Measurements from ENCODE around the gene PKD1L1. TPM values are rescaled to one million over a fixed set of nuclear protein-coding genes. Genes with fewer than 3 reads are reported as not detected.

PKD1L1 gene
- total RNA-seq, 6 experiments from 2014 or later: 0.13 to 1.4 (median 0.51) TPM; not detected in 1

- 47% methylated on average over 3 of the region's 3 CpGs for WGBS (ENCODE audit: insufficient coverage, low coverage, low lambda C conversion rate, missing lambda C conversion rate)
- H3K4me1 ChIP-seq: no peaks in the 10 kb centered on the region
- intact Hi-C loops (cut with DNase I): no loop called here
These were observed 82.1 kb downstream of the PKD1L1 start for GRCh38 chr7:47866120-47866519.

DNA sequence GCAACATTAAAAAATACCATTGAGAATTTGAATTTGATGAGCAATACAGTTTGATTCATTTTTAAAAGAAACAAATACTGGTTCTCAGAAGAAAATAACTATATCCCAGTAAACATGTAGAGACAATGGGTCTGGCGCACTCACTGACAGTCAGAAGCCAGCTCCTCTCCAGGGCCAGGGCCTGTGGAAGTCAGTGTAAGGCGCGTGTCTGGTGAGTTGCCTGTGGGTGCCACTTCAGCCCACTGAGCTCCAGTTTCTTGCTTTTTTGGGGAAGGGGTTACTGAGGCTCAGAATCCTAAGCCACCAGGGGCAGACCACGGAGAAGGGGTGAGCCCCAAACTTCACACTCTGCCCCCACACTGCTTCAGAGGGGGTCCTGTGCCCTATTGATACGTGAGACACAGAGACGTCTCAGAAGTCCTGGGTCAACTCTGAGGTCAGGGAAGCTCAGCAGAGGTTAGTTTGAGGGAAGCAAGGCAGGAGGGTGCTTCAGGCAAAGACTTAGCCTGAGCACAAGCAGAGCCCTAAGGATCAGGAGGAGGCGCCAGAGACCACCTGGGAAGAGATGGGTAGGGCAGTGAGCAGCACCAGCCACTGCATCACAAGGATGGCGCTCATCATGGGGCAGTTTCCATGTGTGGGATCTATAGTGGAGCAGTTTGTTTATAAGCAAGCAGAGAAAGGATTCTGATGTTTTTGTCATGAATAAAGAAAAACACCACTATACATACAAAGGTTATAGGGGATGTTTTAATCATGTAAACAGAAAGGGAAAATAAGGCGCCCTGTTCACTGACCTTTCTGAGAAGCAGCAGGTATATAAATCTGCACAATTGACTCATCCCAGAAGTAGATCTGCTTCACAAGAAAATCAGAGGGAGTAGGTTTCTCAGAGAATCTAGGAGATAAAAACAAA lies 95.7 kb downstream of the PKD1L1 start:
- H3K27me3 ChIP-seq: no peaks in the 10 kb centered on the region
- no peaks in the 10 kb centered on the region for H3K36me3 ChIP-seq
- intact Hi-C loops (cut with DNase I): no loop called here
- TF ChIP-seq POLR2A (IDR thresholded peaks at IDR 0.05): no peak
- TF ChIP-seq, protein P1, sequence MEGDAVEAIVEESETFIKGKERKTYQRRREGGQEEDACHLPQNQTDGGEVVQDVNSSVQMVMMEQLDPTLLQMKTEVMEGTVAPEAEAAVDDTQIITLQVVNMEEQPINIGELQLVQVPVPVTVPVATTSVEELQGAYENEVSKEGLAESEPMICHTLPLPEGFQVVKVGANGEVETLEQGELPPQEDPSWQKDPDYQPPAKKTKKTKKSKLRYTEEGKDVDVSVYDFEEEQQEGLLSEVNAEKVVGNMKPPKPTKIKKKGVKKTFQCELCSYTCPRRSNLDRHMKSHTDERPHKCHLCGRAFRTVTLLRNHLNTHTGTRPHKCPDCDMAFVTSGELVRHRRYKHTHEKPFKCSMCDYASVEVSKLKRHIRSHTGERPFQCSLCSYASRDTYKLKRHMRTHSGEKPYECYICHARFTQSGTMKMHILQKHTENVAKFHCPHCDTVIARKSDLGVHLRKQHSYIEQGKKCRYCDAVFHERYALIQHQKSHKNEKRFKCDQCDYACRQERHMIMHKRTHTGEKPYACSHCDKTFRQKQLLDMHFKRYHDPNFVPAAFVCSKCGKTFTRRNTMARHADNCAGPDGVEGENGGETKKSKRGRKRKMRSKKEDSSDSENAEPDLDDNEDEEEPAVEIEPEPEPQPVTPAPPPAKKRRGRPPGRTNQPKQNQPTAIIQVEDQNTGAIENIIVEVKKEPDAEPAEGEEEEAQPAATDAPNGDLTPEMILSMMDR (IDR thresholded peaks at IDR 0.05): no peak
- H3K4me3 ChIP-seq: no peak overlapping the region
- no peak for ATAC-seq
- H3K9me3 ChIP-seq: no peaks in the 10 kb centered on the region
- H3K4me1 ChIP-seq: no peaks in the 10 kb centered on the region
- DNase-seq: no peak
- WGBS (ENCODE audit: insufficient coverage, low coverage, low lambda C conversion rate, missing lambda C conversion rate): 96% methylated on average over 3 of the region's 9 CpGs
- H3K27ac ChIP-seq: no peak overlapping the region

More at GRCh38 chr7:47866120-47866519, 82.1 kb downstream of the PKD1L1 start:
- Histone ChIP-seq H3K27me3 (no peaks in the 10 kb centered on the region), H3K9me3 (no peaks in the 10 kb centered on the region), H3K27ac (no peak overlapping the region), H3K4me3 (no peak overlapping the region), H3K36me3 (no peaks in the 10 kb centered on the region)
- ATAC-seq (no peak), DNase-seq (no peak)
- no peak for TF ChIP-seq POLR2A (IDR thresholded peaks at IDR 0.05)
- TF ChIP-seq, protein P1 (IDR thresholded peaks at IDR 0.05): no peak

- no peak for DNase-seq
- H3K9me3 ChIP-seq: no peaks in the 10 kb centered on the region
- no peaks in the 10 kb centered on the region for H3K36me3 ChIP-seq
- H3K27ac ChIP-seq: no peak overlapping the region
- TF ChIP-seq POLR2A (IDR thresholded peaks at IDR 0.05): no peak
- TF ChIP-seq, protein P1 (IDR thresholded peaks at IDR 0.05): no peak
- 65% methylated on average over 4 of the region's 5 CpGs for WGBS (ENCODE audit: insufficient coverage, low coverage, low lambda C conversion rate, missing lambda C conversion rate)
- no peaks in the 10 kb centered on the region for H3K4me1 ChIP-seq
- H3K27me3 ChIP-seq: no peaks in the 10 kb centered on the region
- no peak overlapping the region for H3K4me3 ChIP-seq
- no peak for ATAC-seq
- intact Hi-C loops (cut with DNase I): no loop called here
These were observed 101.1 kb downstream of the PKD1L1 start for GRCh38 chr7:47847207-47847606.

DNA sequence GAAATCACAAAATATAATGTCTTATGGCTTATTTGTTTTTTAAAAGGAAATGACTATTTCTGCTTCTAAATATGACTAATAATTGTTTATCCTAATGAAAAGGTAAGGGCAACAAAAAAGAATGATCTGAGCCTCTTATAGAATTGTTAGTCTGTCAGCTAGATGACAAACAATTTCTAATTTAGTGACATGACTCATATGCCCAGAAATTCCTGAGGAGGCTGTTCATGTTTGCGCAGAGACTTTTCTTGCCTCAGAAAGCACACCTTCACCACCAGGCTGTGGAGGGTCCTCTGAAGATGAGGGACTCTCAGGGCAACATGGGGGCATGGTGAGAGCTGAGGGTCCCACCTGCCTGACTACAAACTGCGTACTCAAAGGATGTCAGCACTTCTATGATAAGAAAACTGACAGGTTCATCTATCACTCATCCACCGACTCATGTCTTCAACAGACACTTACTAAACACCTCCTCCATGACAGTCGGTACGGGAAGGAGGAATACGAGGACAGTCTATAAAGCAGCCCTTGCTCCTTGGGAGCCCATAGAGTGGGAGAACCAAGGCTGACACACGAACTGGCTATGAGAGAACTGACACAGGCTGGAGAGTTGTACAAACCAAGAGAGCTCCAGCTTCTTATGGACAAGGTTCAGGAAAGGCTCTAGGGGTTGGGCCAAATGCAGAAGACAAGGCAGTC lies 102.0 kb downstream of the PKD1L1 start:
- intact Hi-C loops (cut with DNase I): no loop called here
- Histone ChIP-seq H3K4me3 (no peak overlapping the region), H3K27me3 (no peaks in the 10 kb centered on the region), H3K36me3 (no peaks in the 10 kb centered on the region), H3K27ac (no peak overlapping the region), H3K4me1 (no peaks in the 10 kb centered on the region), H3K9me3 (no peaks in the 10 kb centered on the region)
- 86% methylated on average over 7 of the region's 7 CpGs for WGBS (ENCODE audit: insufficient coverage, low coverage, low lambda C conversion rate, missing lambda C conversion rate)
- TF ChIP-seq, protein P1 (IDR thresholded peaks at IDR 0.05): no peak
- TF ChIP-seq POLR2A (IDR thresholded peaks at IDR 0.05): no peak
- DNase-seq: no peak
- ATAC-seq: no peak

All from right lobe of liver (tissue), 6 donors.